Endothelial cell of umbilical vein (primary cell): Measurements from ENCODE around the gene CATSPER4. TPM values are rescaled to one million over a fixed set of nuclear protein-coding genes. Genes with fewer than 3 reads are reported as not detected.

Experiments
- BruUV-seq: library from RNA; stranded (reverse); fragments of 400-500 nt; replicated peaks from 2 replicates; lab custom pipeline; 2021; lab: Mats Ljungman, UMichigan
- CTCF ChIA-PET: fragments of 300-600, 350-600 bp; sonication (Branson Sonifier 250); formaldehyde crosslinking; loops from one replicate; lab custom pipeline; 2021; ENCODE audit warnings: antibody characterized with exemption, inconsistent platforms; lab: Charles Lee
- POLR2A ChIA-PET: fragments of 300-600, 350-600 bp; sonication (Branson Sonifier 250); formaldehyde crosslinking; loops from one replicate; lab custom pipeline; 2021; ENCODE audit warnings: antibody characterized with exemption, inconsistent platforms; lab: Charles Lee
- DNase-seq: peaks from one replicate; pipeline ENCODE4 v3.0.0-alpha.2; 2011; ENCODE audit warnings: low read depth, low spot score
- FAIRE-seq: peaks from 2 replicates; lab custom pipeline; 2011; peaks lifted over from hg19 to GRCh38; lab: Jason Lieb, UNC
- H2AFZ ChIP-seq: 2 replicates; pipeline ENCODE4 v1.6.0; 2012; ENCODE audit warnings: low read depth, low read length, control low read depth, inconsistent platforms
- H3K27ac ChIP-seq: 2 replicates; pipeline ENCODE4 v1.5.1; 2011; ENCODE audit warnings: low read depth, mild to moderate bottlenecking, control low read depth, low read length, moderate library complexity; ENCODE audit not compliant: insufficient read depth
- H3K27me3 ChIP-seq, 2 experiments: 2 replicates each; pipeline versions ENCODE4 v1.6.0 to v1.6.1; 2011; ENCODE audit warnings: low read length in 2 of 2, mixed read lengths in 1 of 2; ENCODE audit not compliant: control insufficient read depth in 2 of 2, insufficient read depth in 2 of 2
- H3K36me3 ChIP-seq, 2 experiments: 2 replicates in 1 of 2; 3 replicates in 1 of 2; pipeline ENCODE4 v1.5.1; 2011; ENCODE audit warnings: low read length in 2 of 2, mild to moderate bottlenecking in 1 of 2, moderate library complexity in 1 of 2; ENCODE audit not compliant: control insufficient read depth in 2 of 2, insufficient read depth in 2 of 2; ENCODE audit errors: extremely low read depth in 1 of 2
- H3K4me1 ChIP-seq: 3 replicates; pipeline ENCODE4 v1.5.1; 2011; ENCODE audit warnings: mild to moderate bottlenecking, low read length; ENCODE audit not compliant: control insufficient read depth, insufficient read depth; ENCODE audit errors: extremely low read depth
- H3K4me2 ChIP-seq: 2 replicates; pipeline ENCODE4 v1.6.1; 2011; ENCODE audit warnings: low read length, control low read depth, mixed read lengths; ENCODE audit not compliant: insufficient read depth
- H3K4me3 ChIP-seq, 3 experiments: fragments of 200-600 bp in 1 of 3; sonication (generic), shearing (Covaris generic) in 1 of 3; replicated peaks in 1 of 3; 2 replicates each; pipeline ENCODE4 v1.5.1; 2011 to 2016; ENCODE audit warnings: control low read depth in 3 of 3, low read length in 3 of 3, mild to moderate bottlenecking in 2 of 3, inconsistent platforms in 1 of 3, low read depth in 1 of 3, moderate library complexity in 1 of 3; ENCODE audit not compliant: insufficient read depth in 1 of 3
- H3K79me2 ChIP-seq: 2 replicates; pipeline ENCODE4 v1.6.0; 2012; ENCODE audit warnings: low read length, inconsistent platforms; ENCODE audit not compliant: control insufficient read depth, insufficient read depth
- H3K9ac ChIP-seq: replicated peaks from 2 replicates; pipeline ENCODE3; 2011; ENCODE audit warnings: low read length, control low read depth; ENCODE audit not compliant: insufficient read depth; ENCODE audit errors: extremely low read depth
- H3K9me1 ChIP-seq: replicated peaks from 3 replicates; pipeline ENCODE4 v1.6.0; 2011; ENCODE audit warnings: mild to moderate bottlenecking, low read length; ENCODE audit not compliant: control insufficient read depth, insufficient read depth; ENCODE audit errors: extremely low read depth
- H3K9me3 ChIP-seq: replicated peaks from 2 replicates; pipeline ENCODE4 v1.5.1; 2012; ENCODE audit warnings: low read length, inconsistent platforms; ENCODE audit not compliant: control insufficient read depth, insufficient read depth
- H4K20me1 ChIP-seq: replicated peaks from 2 replicates; pipeline ENCODE3; 2011; ENCODE audit warnings: mild to moderate bottlenecking, low read length; ENCODE audit not compliant: control insufficient read depth, insufficient read depth; ENCODE audit errors: extremely low read depth
- EZH2 ChIP-seq: IDR thresholded peaks from 2 replicates; pipeline ENCODE4 v1.6.1; 2012; ENCODE audit warnings: borderline replicate concordance, low read depth, mild to moderate bottlenecking, moderate library complexity, low read length, inconsistent platforms; ENCODE audit not compliant: severe bottlenecking
- FOS ChIP-seq: IDR thresholded peaks from 2 replicates; pipeline ENCODE4 v1.6.1; 2011; ENCODE audit warnings: mild to moderate bottlenecking, low read length, moderate library complexity, borderline replicate concordance; ENCODE audit not compliant: insufficient read depth
- GATA2 ChIP-seq: IDR thresholded peaks from 2 replicates; pipeline ENCODE4 v1.7.0; 2011; ENCODE audit warnings: low read depth, mild to moderate bottlenecking, moderate library complexity, mixed read lengths, low read length; ENCODE audit not compliant: insufficient read length, insufficient read depth
- JUN ChIP-seq: IDR thresholded peaks from 2 replicates; pipeline ENCODE4 v1.6.1; 2011; ENCODE audit warnings: borderline replicate concordance, low read depth; ENCODE audit not compliant: insufficient read length, insufficient read depth
- MYC ChIP-seq: IDR thresholded peaks from one replicate; pipeline ENCODE4 v1.6.1; 2011; ENCODE audit warnings: mild to moderate bottlenecking, low read depth, low read length
- POLR2A ChIP-seq: IDR thresholded peaks from 2 replicates; pipeline ENCODE4 v1.6.1; 2012; ENCODE audit warnings: low read depth, mild to moderate bottlenecking, control low read depth, low read length
- POLR2AphosphoS5 ChIP-seq: IDR thresholded peaks from 2 replicates; pipeline ENCODE4 v1.6.1; 2012; ENCODE audit warnings: low read depth, mild to moderate bottlenecking, control low read depth, low read length, moderate library complexity; ENCODE audit not compliant: insufficient read depth
- dilution Hi-C: fragments of 300-500 bp; cut with MboI; formaldehyde crosslinking; loops from one replicate; pipeline ENCODE4 v1.15.0; 2019; ENCODE audit warnings: low sequenced_read_pairs; ENCODE audit not compliant: extremely low pct_ligation_motif_present
- intact Hi-C: fragments of 100-400 bp; cut with micrococcal nuclease; formaldehyde crosslinking; loops from one replicate; pipeline ENCODE4 v1.10.0; 2022
- polyA plus RNA-seq, 4 experiments: library from polyadenylated mRNA; depleted of rRNA in 3 of 4; stranded (reverse) in 3 of 4; unstranded in 1 of 4; fragments of >200 nt; gene quantifications; 2 replicates each; pipeline versions ENCODE4 v1.2.1 to v1.2.3, GENCODE V29; 2011 to 2012; ENCODE audit warnings: missing spikeins in 1 of 4
- total RNA-seq: library from RNA; stranded (reverse); gene quantifications from 2 replicates; pipeline ENCODE4 v1.2.3, GENCODE V29; 2021
- TF ChIP-seq, protein P1 (sequence below): IDR thresholded peaks from 2 replicates; pipeline ENCODE4 v1.6.1; 2011; ENCODE audit not compliant: insufficient read depth, insufficient read length
- TF ChIP-seq, protein P2 (sequence below), 2 donors: IDR thresholded peaks; 1 replicate in 1 of 2; 2 replicates in 1 of 2; pipeline ENCODE4 v1.5.1; 2011; ENCODE audit warnings: low read length in 2 of 2, mild to moderate bottlenecking in 2 of 2, moderate library complexity in 2 of 2, control low read depth in 1 of 2, inconsistent platforms in 1 of 2, low read depth in 1 of 2; ENCODE audit not compliant: insufficient read depth in 1 of 2; ENCODE audit errors: extremely low read depth in 1 of 2

CATSPER4 gene
- total and polyA plus RNA-seq, 2 donors (not counting 3 experiments of a cell fraction or from before 2014, with no cell fraction given), result not detected

DNA sequence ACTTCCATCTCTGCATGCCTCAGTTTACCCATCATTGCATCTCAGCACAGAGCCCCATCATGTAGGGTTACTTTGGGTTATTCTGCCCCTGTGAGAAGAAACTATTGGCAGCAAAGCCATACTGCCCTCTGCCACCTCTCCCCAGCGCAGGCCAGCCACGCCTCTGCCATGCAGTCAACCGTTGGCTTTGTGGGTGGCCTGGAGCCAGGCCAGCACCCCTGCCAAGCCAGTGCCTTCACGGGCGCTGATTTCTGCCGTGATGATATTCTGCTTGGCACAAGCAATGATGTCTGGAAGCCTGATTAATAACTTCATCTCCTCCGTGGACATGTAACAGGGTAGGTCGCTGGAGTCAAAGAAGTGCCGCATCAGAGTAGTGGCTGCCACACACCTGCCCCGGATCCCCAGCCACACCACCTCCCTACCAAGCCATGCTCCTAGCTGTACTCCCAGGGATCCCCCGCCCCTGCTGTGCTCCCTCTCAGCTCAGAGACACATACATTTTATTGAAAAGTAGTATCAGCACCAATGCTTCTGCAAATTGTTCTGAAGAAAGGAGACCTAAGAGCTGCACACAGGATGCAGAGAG is 28.6 kb downstream of the CATSPER4 start:
- Histone ChIP-seq H4K20me1 (no peaks in the 10 kb centered on the region), H3K9me3 (no peaks in the 10 kb centered on the region), H3K27me3 (peaks cover 0 to 2% of the 10 kb centered on the region in 2 experiments), H3K4me3 (no peak overlapping the region), H2AFZ (no peak overlapping the region), H3K36me3 (no peaks in the 10 kb centered on the region), H3K4me1 (no peaks in the 10 kb centered on the region), H3K79me2 (no peaks in the 10 kb centered on the region), H3K4me2 (no peak overlapping the region), H3K27ac (no peak overlapping the region), H3K9ac (no peak overlapping the region), H3K9me1 (no peaks in the 10 kb centered on the region)
- FAIRE-seq (no peak), DNase-seq (no peak)
- CTCF ChIA-PET, result no interaction called here
- TF ChIP-seq, protein P1, sequence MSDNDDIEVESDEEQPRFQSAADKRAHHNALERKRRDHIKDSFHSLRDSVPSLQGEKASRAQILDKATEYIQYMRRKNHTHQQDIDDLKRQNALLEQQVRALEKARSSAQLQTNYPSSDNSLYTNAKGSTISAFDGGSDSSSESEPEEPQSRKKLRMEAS, result no peak
- TF ChIP-seq, protein P2, sequence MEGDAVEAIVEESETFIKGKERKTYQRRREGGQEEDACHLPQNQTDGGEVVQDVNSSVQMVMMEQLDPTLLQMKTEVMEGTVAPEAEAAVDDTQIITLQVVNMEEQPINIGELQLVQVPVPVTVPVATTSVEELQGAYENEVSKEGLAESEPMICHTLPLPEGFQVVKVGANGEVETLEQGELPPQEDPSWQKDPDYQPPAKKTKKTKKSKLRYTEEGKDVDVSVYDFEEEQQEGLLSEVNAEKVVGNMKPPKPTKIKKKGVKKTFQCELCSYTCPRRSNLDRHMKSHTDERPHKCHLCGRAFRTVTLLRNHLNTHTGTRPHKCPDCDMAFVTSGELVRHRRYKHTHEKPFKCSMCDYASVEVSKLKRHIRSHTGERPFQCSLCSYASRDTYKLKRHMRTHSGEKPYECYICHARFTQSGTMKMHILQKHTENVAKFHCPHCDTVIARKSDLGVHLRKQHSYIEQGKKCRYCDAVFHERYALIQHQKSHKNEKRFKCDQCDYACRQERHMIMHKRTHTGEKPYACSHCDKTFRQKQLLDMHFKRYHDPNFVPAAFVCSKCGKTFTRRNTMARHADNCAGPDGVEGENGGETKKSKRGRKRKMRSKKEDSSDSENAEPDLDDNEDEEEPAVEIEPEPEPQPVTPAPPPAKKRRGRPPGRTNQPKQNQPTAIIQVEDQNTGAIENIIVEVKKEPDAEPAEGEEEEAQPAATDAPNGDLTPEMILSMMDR (IDR thresholded peaks at IDR 0.05; ENCODE audit: extremely low read depth in 1 of 2, insufficient read depth in 1 of 2, low read depth in 1 of 2, low read length in 2 of 2), result no peak
- no peak for TF ChIP-seq FOS
- TF ChIP-seq POLR2AphosphoS5, result no peak
- no peak for TF ChIP-seq JUN
- TF ChIP-seq MYC, result no peak
- no peak for TF ChIP-seq EZH2
- no peak for TF ChIP-seq POLR2A
- TF ChIP-seq GATA2, result no peak
- POLR2A ChIA-PET, result no interaction called here
- BruUV-seq, result no TSS peak
- intact Hi-C loops (no loop called here), dilution Hi-C loops (no loop called here)
